Heart left ventricle (tissue), 13 donors: Measurements from ENCODE around the gene CMIP.

Experiments
- POLR2A ChIP-seq, 2 donors: fragments of 450-650 bp; IDR thresholded peaks; one replicate each; pipeline ENCODE4 v1.6.1; 2017; ENCODE audit warnings: antibody characterized with exemption in 2 of 2, mild to moderate bottlenecking in 2 of 2, moderate library complexity in 2 of 2
- TF ChIP-seq, protein P1 (sequence below), 12 donors: fragments of 200-600 bp; sonication (generic) in 4 of 12; IDR thresholded peaks; one replicate each; pipeline versions ENCODE4 v1.5.0 to v1.8.0; 2018 to 2022; ENCODE audit warnings: antibody characterized with exemption in 12 of 12, mild to moderate bottlenecking in 5 of 12
- donor health status: ischemic (EF 13 %, LVEDD 7.1; RV severe dilation, severe dysfunction).
- donor health status: DM: no; HTN: yes; CAD: no.
- donor health status: DM: no; HTN: no; CAD: no.
- donor health status: ischemic (EF 25% LVEDD 6.9; RV normal size, moderate dysfunction).
- donor health status: ischemic (EF 25% LVEDD 5.7; RV mildly dilated, moderate dysfunction).
- donor health status: ischemic (EF 35%, LVEDD 5.7; RV mildly dilated, moderate dysfunction).
- donor health status: nonischemic (EF 11% LVEDD 7.7; RV severe dilation, severe dysfunction).
- donor health status: DM: yes; HTN: yes; CAD: no.
- donor health status: PGD.
- donor health status: ischemic (EF 29% LVEDD 5.4; RV normal size, mild dysfunction).
- donor health status: nonischemic (EF 23%, LVEDD 6.1; RV moderate dilation, normal function).

DNA sequence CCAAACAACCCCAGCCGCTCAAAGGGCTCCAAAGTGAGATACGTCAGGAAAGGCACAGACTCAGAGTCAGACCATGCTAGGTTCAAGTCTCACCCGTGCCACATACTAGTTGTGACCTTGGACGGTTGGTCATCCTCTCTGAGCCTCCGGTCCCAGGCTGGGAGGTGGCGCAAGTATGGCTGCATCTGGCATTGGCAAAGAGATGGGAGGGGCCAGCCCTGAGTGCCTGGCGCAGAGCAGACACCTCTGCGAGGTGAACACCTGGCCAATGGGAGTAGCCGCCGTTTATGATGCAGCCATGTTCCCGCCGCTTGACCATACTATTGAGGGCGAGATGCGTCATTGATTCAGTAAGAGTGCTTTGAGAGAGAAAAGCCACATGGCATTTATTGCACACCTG lies 236.7 kb downstream of the CMIP start:
- no peak for TF ChIP-seq POLR2A (IDR thresholded peaks at IDR 0.05)
- TF ChIP-seq, protein P1, sequence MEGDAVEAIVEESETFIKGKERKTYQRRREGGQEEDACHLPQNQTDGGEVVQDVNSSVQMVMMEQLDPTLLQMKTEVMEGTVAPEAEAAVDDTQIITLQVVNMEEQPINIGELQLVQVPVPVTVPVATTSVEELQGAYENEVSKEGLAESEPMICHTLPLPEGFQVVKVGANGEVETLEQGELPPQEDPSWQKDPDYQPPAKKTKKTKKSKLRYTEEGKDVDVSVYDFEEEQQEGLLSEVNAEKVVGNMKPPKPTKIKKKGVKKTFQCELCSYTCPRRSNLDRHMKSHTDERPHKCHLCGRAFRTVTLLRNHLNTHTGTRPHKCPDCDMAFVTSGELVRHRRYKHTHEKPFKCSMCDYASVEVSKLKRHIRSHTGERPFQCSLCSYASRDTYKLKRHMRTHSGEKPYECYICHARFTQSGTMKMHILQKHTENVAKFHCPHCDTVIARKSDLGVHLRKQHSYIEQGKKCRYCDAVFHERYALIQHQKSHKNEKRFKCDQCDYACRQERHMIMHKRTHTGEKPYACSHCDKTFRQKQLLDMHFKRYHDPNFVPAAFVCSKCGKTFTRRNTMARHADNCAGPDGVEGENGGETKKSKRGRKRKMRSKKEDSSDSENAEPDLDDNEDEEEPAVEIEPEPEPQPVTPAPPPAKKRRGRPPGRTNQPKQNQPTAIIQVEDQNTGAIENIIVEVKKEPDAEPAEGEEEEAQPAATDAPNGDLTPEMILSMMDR (IDR thresholded peaks at IDR 0.05), result no peak
